ENCODE data around the gene NCF4.

Gene NCF4

DNA sequence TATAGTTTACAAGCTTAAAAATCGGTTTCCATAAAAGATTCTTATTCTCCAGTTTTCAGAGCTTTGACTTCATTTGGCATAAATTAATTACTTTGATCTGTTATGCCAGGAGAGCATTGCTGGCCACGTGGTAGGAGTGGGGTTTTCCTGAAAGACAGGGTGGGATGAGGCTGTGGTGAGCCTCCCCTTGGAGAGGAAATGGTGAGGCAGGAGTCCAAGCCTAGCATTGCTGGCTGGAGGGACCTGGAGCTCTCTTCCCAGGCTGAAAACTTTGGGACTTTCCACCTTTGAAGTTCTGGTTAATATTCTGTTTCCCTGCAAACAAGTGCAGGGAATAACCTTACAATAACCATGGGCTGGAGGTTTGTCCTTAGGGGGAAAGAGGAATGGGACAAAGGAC, 31.5 kb downstream of the NCF4 start:
- in situ Hi-C loops (cut with MboI; ENCODE audit: low sequenced_read_pairs) = no loop called here

DNA sequence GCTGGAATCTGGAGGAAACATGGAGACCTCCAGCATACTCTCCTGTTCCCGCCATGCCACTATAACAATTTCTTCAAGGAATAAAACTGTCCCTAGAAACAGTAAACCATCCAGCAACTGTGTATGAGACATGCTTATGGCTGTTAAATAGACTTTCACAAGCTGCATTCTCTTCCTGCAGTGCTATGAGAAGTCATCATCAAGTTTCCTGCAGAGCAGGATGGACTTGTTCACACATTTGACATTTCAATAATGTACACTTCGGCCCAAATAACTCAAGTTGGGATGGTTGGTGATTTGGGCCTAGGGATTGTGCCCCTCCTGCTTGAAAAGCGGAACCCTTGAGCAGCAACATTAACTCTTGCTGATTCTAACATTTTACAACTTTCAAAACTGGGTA, 32.5 kb downstream of the NCF4 start:
- in situ Hi-C loops (cut with MboI; ENCODE audit: low sequenced_read_pairs) = no loop called here

DNA sequence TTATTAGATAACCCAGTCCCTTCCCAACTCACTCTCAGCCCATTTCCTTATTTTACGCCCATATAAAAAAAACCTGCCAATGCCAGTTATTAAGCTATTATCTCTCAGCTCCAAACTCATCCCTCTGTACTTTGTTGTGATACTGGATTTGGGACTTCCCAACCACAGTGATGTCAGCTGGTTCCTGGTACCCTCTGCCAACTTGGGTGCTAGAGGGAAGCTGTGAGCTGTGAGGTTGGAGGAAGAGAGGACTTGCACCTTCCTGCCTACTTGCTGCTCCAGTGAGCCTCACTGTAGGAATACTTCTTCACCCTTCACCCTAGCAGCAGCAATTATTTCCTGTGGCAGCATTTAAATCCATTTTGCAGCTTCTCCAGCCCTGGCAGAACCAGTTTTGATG, 33.5 kb downstream of the NCF4 start:
- in situ Hi-C loops (cut with MboI; ENCODE audit: low sequenced_read_pairs) = no loop called here

DNA sequence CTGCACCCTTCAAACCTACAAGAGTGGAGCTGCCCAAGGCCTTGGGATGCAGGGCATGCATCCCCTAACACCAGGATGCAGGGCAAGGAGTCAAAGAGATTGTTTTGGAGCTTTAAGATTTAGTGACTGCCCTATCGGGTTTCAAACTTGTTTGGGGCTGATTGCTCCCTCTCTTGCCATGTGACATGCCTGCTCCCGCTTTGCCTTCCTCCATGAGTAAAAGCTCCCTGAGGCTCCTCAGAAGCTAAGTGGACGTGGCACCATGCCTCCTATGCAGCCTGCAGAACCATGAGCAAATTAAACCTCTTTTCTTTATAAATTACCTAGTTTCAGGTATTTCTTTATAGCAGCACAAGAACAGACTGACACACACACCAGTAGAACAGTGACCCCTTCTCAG, 36.8 kb downstream of the NCF4 start:
- in situ Hi-C loops (cut with MboI; ENCODE audit: low sequenced_read_pairs) = no loop called here

GRCh38 chr22:36898690-36899089, 37.9 kb downstream of the NCF4 start:
- in situ Hi-C loops (cut with MboI; ENCODE audit: low sequenced_read_pairs) = no loop called here

DNA sequence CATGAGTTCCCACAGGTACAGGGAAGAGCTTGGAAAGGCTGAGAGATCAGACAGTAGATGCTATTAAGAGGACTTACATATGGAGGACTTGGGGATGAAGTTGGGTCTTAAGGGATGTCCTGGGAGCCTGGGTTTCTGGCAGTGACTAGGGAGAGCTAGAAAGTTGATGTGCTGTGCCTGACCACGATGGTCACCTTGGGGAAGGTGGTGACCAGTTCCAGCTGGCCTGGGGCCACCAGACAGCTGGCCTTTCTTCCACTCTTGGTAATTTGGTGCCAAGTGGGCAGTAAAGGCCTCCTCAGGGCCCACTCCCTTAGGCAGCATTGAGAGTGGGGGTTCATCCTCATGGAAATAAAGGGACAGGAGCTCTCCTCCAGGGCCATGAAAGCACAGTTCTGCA, 38.7 kb downstream of the NCF4 start:
- in situ Hi-C loops (cut with MboI; ENCODE audit: low sequenced_read_pairs) = no loop called here

GRCh38 chr22:36900225-36900624, 39.4 kb downstream of the NCF4 start:
- in situ Hi-C loops (cut with MboI; ENCODE audit: low sequenced_read_pairs) = no loop called here

- in situ Hi-C loops (cut with MboI; ENCODE audit: low sequenced_read_pairs) = no loop called here
These were observed 40.1 kb downstream of the NCF4 start for GRCh38 chr22:36900880-36901279.

- in situ Hi-C loops (cut with MboI; ENCODE audit: low sequenced_read_pairs) = no loop called here
These were observed 40.8 kb downstream of the NCF4 start for GRCh38 chr22:36901411-36902142.

DNA sequence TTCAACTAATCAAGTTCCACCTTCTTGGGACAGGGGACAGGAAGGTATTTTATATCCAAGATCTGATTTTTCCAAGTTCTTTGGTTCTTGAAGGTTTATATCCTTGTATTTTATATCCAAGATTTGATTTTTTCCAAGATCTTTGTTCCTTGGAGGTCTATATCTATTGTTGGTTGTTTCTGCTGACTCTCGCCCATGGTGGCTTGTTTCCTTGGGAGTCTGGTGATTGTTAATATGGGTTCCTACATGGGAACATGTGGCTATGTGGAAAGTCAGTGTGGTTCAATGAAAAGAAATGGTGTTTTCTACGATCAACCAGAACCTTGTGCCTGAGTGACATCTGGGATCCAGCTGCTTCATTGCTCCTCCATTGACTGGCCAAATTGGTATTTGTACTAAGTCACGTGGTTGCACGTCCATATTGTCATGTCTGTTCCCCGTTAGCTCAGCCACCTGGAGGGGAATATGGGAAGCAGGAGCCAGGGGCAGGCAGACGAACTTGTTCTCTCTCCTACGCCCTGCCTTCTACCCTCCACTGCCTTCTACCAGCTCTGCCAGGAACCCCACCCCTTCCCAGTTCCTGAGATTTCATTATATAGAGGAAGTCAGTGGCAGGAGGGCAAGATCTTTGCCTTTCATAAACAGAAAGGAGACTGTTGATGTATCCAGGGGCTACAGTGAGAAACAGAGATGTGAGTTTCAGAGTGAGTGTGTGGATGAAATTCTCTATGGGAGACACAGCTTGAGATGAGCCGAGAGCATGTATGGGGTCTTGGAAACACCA, 41.5 kb downstream of the NCF4 start:
- in situ Hi-C loops (cut with MboI; ENCODE audit: low sequenced_read_pairs) = no loop called here

- in situ Hi-C loops (cut with MboI; ENCODE audit: low sequenced_read_pairs) = no loop called here
These were observed 43.6 kb downstream of the NCF4 start for GRCh38 chr22:36904260-36904880.

GRCh38 chr22:36907253-36908195, 46.7 kb downstream of the NCF4 start:
- in situ Hi-C loops (cut with MboI; ENCODE audit: low sequenced_read_pairs) = no loop called here

GRCh38 chr22:36910461-36910860, 49.7 kb downstream of the NCF4 start:
- in situ Hi-C loops (cut with MboI; ENCODE audit: low sequenced_read_pairs) = no loop called here

DNA sequence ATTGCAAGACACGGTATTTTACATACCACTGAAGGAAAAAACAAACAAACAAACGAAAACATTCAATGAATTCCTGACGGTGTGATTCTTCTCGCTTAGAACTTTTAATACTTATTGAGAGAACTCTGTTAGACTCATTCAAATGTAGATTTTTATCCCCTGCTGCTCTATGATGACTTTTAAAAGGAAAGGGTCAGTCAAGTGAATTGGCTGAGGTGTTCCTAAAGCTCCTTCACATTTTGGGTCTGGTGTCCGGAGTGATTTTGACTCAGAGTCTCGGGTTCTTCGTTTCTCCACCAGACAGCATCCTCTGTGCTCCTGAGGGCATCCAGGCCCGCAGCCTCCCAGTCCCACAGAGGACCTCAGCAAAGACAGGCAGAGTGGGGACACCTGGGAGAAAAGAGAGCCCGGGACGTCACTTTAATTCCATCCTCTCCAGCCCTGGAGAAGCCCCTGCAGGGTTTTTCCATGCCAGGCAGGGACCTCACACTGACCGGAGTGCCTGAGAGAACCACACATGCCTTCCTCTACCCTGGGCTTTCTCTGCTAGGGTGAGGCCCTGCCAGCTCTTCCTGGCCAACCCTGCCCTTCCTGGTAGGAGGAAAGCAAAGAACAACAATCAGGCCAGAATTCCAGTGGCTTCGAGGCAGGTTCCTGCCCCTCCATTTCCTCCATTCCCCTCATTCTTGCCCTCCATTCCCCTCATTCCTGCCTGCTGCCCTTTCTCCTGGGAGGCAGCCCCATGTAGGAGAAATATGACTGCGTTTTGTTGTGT, 51.3 kb downstream of the NCF4 start:
- in situ Hi-C loops (cut with MboI; ENCODE audit: low sequenced_read_pairs) = no loop called here

DNA sequence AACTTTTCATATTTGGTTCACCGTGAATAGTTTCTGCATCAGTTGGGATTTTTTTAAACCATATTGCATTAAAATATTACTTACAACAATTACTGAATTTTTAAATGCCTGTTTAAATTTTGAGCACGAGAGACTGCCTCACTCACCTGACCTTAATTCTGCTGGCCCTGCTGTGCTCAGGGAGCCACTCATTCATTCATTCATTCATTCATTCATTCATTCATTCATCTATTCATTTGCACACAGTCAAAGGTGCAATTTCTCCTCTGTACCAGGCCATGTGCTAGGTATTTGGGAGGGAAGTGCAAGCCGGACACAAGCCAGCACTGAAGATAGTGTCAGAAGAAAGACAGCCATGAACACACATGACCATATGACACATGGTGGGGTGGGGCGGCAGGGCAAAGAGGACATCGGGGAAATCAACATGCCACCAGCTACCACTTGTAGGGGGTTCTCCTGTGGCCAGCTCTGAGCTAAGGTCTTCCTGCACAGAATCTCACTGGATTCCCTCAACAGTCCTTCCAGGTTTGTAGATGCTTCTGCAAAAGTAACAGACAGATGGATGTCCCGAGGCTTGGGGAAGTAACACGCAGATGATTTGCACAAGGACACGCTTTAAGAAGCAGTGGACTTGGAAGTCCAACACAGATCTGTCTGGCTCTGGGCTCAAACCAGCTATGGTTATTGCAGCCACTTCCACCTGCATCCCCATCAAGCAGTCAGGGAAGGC, 52.1 kb downstream of the NCF4 start:
- in situ Hi-C loops (cut with MboI; ENCODE audit: low sequenced_read_pairs) = no loop called here

DNA sequence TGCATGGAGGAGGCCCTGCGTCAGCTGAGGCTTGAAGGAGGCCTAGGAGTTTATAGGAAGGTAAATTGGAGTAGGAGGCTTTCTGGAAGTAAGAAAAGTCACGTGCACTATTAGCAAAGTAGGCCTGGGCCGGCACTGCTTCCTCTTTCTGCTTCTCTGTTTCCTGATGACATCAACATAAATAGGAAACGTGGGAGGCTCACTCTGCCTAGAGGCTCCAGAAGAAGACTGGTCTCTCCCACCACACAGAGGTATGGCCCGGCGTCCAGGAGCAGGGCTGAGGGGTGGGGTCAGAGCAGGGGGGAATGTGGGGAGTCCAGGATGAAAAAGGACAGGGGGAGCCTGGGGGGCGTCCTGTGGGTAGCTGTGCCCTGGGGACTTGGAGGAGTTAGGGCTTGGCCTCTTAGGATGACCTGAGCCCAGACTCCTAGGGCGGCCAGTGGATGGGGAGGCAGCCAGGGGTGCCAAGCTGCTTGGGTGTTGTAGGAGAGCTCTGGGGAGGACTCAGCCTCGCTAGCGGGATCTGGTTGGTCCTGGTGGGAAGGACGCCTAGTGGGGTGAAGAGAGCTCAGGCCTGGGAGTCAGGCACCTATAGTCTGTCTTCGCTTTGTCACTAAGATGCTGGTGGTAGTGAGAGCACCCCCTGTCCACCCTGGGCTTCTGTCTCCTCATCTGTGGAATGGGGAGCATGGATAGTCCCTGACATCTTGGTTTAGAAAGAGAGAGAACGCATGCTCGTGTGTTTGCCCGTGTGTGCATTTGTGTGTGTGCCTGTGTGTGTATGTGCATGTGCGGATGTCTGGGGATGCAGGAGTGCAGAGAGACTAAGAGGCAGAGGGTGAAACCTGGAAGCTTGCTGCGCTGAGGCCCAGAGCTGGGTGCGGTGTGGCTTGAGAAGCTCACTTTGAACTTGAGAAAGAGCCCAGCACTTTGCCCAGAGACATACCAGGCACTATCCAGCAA, 52.9 kb downstream of the NCF4 start, which contains the start of gene CSF2RB:
TSS of gene CSF2RB (plus strand) at position 202 of the 963 bp plus-strand sequence. CDS start 8,580 bp downstream, outside the sequence.
- in situ Hi-C loops (cut with MboI; ENCODE audit: low sequenced_read_pairs) = no loop called here

GRCh38 chr22:36914390-36914752, 53.6 kb downstream of the NCF4 start:
- in situ Hi-C loops (cut with MboI; ENCODE audit: low sequenced_read_pairs) = no loop called here

DNA sequence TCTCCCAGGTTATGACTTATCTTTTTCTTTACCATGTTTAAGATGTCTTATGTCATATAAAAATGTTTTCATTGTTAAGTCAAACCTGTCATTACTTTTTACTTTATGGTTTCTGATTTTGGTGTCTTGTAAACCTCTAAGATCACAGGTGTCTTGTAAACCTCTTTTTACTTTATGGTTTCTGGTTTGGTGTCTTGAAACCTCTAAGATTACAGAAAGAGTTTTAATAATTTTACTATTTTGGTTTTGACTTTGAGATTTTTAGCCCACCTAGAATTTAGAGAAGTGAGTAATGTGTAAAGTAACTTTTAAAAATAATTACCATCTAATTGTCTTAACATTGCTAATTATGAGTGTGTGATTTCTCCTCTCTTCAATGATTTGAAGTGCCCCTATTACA, 55.2 kb downstream of the NCF4 start:
- in situ Hi-C loops (cut with MboI; ENCODE audit: low sequenced_read_pairs) = no loop called here

Measured in HL-60/S4 treated with retinoic acid at 250 ng/mL for 4 days and 3 days (cell line).